ENCODE measurements around the gene KRT74. TPM values are rescaled to one million over a fixed set of nuclear protein-coding genes. Genes with fewer than 3 reads are reported as not detected.

KRT74 gene
- total and polyA plus RNA-seq, 2 of the 13 experiments (the other 11 are each of a cell fraction or from before 2014, with no cell fraction given) = not detected

GRCh38 chr12:52532636-52533035 lies 41.0 kb downstream of the KRT74 start:
- no TSS peak for BruUV-seq (replicated peaks)
- TF ChIP-seq SAFB2 (CRISPR knock-in tag; IDR thresholded peaks at IDR 0.05; ENCODE audit: borderline replicate concordance, low read depth) (no peak), ZBTB10 (CRISPR knock-in tag; IDR thresholded peaks at IDR 0.05; ENCODE audit: borderline replicate concordance) (no peak), FOXO1 (CRISPR knock-in tag; IDR thresholded peaks at IDR 0.05) (no peak), ARNT2 (CRISPR knock-in tag; IDR thresholded peaks at IDR 0.05; ENCODE audit: low read depth) (no peak), ZNF576 (CRISPR knock-in tag; IDR thresholded peaks at IDR 0.05) (no peak), ZBTB20 (CRISPR knock-in tag; IDR thresholded peaks at IDR 0.05; ENCODE audit: borderline replicate concordance, low read depth) (no peak), RFX1 (IDR thresholded peaks at IDR 0.05) (no peak), ZNF790 (CRISPR knock-in tag; IDR thresholded peaks at IDR 0.05; ENCODE audit: borderline replicate concordance) (no peak), ZNF530 (CRISPR knock-in tag; IDR thresholded peaks at IDR 0.05; ENCODE audit: low read depth) (no peak), ZBTB43 (CRISPR knock-in tag; conservative IDR thresholded peaks at IDR 0.05) (no peak), ATM (IDR thresholded peaks at IDR 0.05; ENCODE audit: borderline replicate concordance) (no peak), ZFYVE20 (CRISPR knock-in tag; IDR thresholded peaks at IDR 0.05; ENCODE audit: borderline replicate concordance, low read depth) (no peak), PAXIP1 (CRISPR knock-in tag; conservative IDR thresholded peaks at IDR 0.05) (no peak), ETV5 (CRISPR knock-in tag; IDR thresholded peaks at IDR 0.05; ENCODE audit: borderline replicate concordance) (no peak), ZBTB7B (CRISPR knock-in tag; IDR thresholded peaks at IDR 0.05) (no peak)

More at GRCh38 chr12:52532636-52533035, 41.0 kb downstream of the KRT74 start:
- Histone ChIP-seq H3K79me2 (ENCODE audit: insufficient read depth, low read length) (no peaks in the 10 kb centered on the region), H4K20me1 (ENCODE audit: insufficient read depth, low read length) (no peaks in the 10 kb centered on the region), H3K27ac (ENCODE audit: extremely low read length, insufficient read depth, low read length) (no peak overlapping the region), H2AFZ (ENCODE audit: low read length) (no peak overlapping the region), H3K4me3 (replicated peaks in 1 of 3; ENCODE audit: insufficient read depth in 1 of 3, low read depth in 2 of 3, low read length in 3 of 3) (no peak overlapping the region), H3K4me2 (ENCODE audit: low read depth, low read length) (no peak overlapping the region), H3K9ac (ENCODE audit: insufficient read depth, low read depth, low read length) (no peak overlapping the region), H3K36me3 (replicated peaks in 1 of 2; ENCODE audit: control insufficient read depth in 1 of 2, insufficient read depth in 2 of 2, low read length in 2 of 2) (no peaks in the 10 kb centered on the region), H3K4me1 (ENCODE audit: insufficient read depth, low read length) (no peaks in the 10 kb centered on the region), H3K9me3 (ENCODE audit: low read length) (no peaks in the 10 kb centered on the region), H3K27me3 (ENCODE audit: control insufficient read depth in 1 of 2, insufficient read depth in 2 of 2, low read length in 2 of 2) (peaks cover 3 to 20% of the 10 kb centered on the region in 2 experiments; a peak in 4 of 5 replicates)
- POLR2A ChIA-PET = no interaction called here
- no peak for FAIRE-seq
- no peak for DNase-seq (ENCODE audit: low spot score)
- in situ Hi-C loops (cut with HindIII; ENCODE audit: extremely low pct_ligation_motif_present, low pct_unique_long_range_greater_than_20kb) = loop anchor here (25.0 kb wide), 1 partner anchor 395 kb away; no protein-coding TSS in a partner anchor
- CTCF ChIA-PET (ENCODE audit: low intra/inter-chr PET ratio, low total read pairs) = no interaction called here
- no peak for ATAC-seq
- intact Hi-C loops (cut with micrococcal nuclease; ENCODE audit: unreplicated experiment) = no loop called here
- WGBS (ENCODE audit: low lambda C conversion rate) = 0% methylated on average over 4 of the region's 4 CpGs

Data from HepG2 (cell line).